Thoracic aorta (tissue), 2 donors: ENCODE data around the gene USP6NL. TPM values are rescaled to one million over a fixed set of nuclear protein-coding genes. Genes with fewer than 3 reads are reported as not detected.

ENCODE experiments used
- ATAC-seq: fragments of 150-250 bp; one replicate; pipeline ENCODE4 v1.8.0; 2017; ENCODE audit warnings: low read depth; ENCODE audit not compliant: insufficient number of reproducible peaks, low FRiP score
- DNase-seq: peaks from one replicate; pipeline ENCODE4 v3.0.0-alpha.2; 2020; ENCODE audit warnings: low spot score
- H3K27ac ChIP-seq, 2 donors: fragments of 200-600 bp; sonication (generic); 1 replicate in 1 of 2; 2 replicates in 1 of 2; pipeline ENCODE4 v1.5.1; 2016; ENCODE audit warnings: mild to moderate bottlenecking in 2 of 2, moderate library complexity in 2 of 2
- H3K27me3 ChIP-seq: fragments of 200-600 bp; sonication (generic); replicated peaks from 2 replicates; pipeline ENCODE4 v1.6.0; 2016; ENCODE audit warnings: mild to moderate bottlenecking; ENCODE audit not compliant: insufficient read depth
- H3K36me3 ChIP-seq: fragments of 200-600 bp; sonication (generic); one replicate; pipeline ENCODE4 v1.5.1; 2016
- H3K4me1 ChIP-seq, 2 donors: fragments of 200-600 bp; sonication (generic); 1 replicate in 1 of 2; 2 replicates in 1 of 2; pipeline versions ENCODE4 v1.5.1 to v1.6.0; 2016; ENCODE audit warnings: low read depth in 2 of 2, mild to moderate bottlenecking in 1 of 2; ENCODE audit not compliant: control insufficient read depth in 1 of 2
- H3K4me3 ChIP-seq: fragments of 200-600 bp; sonication (generic); 2 replicates; pipeline ENCODE4 v1.5.1; 2016; ENCODE audit warnings: mild to moderate bottlenecking
- H3K9me3 ChIP-seq: fragments of 200-600 bp; sonication (generic); 2 replicates; pipeline ENCODE4 v1.5.1; 2016
- CTCF ChIP-seq: fragments of 200-600 bp; sonication (generic); IDR thresholded peaks from one replicate; pipeline ENCODE4 v1.5.1; 2019; ENCODE audit warnings: antibody characterized with exemption
- total RNA-seq, 2 donors: library from RNA; depleted of rRNA; stranded (reverse); fragments of >200 nt; gene quantifications; one replicate each; pipeline versions ENCODE4 v1.1.0 to v1.2.3, GENCODE V29; 2016

USP6NL gene
- total RNA-seq, 2 donors from 2014 or later: 9.5 to 15.0 TPM

- no peak for DNase-seq
- no peaks in the 10 kb centered on the region for H3K27me3 ChIP-seq
- no peak for ATAC-seq
- no peaks in the 10 kb centered on the region for H3K4me1 ChIP-seq
- no peak for TF ChIP-seq CTCF
- no peak overlapping the region for H3K4me3 ChIP-seq
- no peaks in the 10 kb centered on the region for H3K36me3 ChIP-seq
- H3K27ac ChIP-seq: no peak overlapping the region
- H3K9me3 ChIP-seq: no peaks in the 10 kb centered on the region
These were observed 27.9 kb upstream of the USP6NL start for GRCh38 chr10:11639362-11639761.

- no peak overlapping the region for H3K27ac ChIP-seq
- H3K9me3 ChIP-seq: no peaks in the 10 kb centered on the region
- no peaks in the 10 kb centered on the region for H3K27me3 ChIP-seq
- no peak for TF ChIP-seq CTCF
- no peak for DNase-seq
- H3K4me3 ChIP-seq: no peak overlapping the region
- H3K4me1 ChIP-seq: no peaks in the 10 kb centered on the region
- no peak for ATAC-seq
- no peaks in the 10 kb centered on the region for H3K36me3 ChIP-seq
These were observed 26.7 kb upstream of the USP6NL start for GRCh38 chr10:11638055-11638698.

- Histone ChIP-seq H3K9me3 (no peaks in the 10 kb centered on the region), H3K36me3 (no peaks in the 10 kb centered on the region), H3K4me3 (no peak overlapping the region), H3K27ac (no peak overlapping the region), H3K27me3 (no peaks in the 10 kb centered on the region), H3K4me1 (no peaks in the 10 kb centered on the region)
- ATAC-seq (no peak), DNase-seq (no peak)
- no peak for TF ChIP-seq CTCF
These were observed 25.4 kb upstream of the USP6NL start for GRCh38 chr10:11636697-11637303.

- no peak for ATAC-seq
- TF ChIP-seq CTCF: no peak
These were observed 20.6 kb upstream of the USP6NL start for GRCh38 chr10:11631890-11632587.

GRCh38 chr10:11631291-11631690 is 19.8 kb upstream of the USP6NL start:
- no peak overlapping the region for H3K4me3 ChIP-seq
- H3K36me3 ChIP-seq: no peaks in the 10 kb centered on the region
- no peak for ATAC-seq

More at GRCh38 chr10:11631890-11632587, 20.6 kb upstream of the USP6NL start:
- Histone ChIP-seq H3K36me3 (no peaks in the 10 kb centered on the region), H3K27ac (no peak overlapping the region), H3K4me3 (no peak overlapping the region), H3K27me3 (no peaks in the 10 kb centered on the region), H3K9me3 (no peaks in the 10 kb centered on the region), H3K4me1 (no peaks in the 10 kb centered on the region)
- DNase-seq: no peak

More at GRCh38 chr10:11631291-11631690, 19.8 kb upstream of the USP6NL start:
- DNase-seq: no peak
- Histone ChIP-seq H3K27ac (no peak overlapping the region), H3K27me3 (no peaks in the 10 kb centered on the region), H3K9me3 (no peaks in the 10 kb centered on the region), H3K4me1 (no peaks in the 10 kb centered on the region)
- TF ChIP-seq CTCF: no peak
